MCF 10A (cell line): Measurements from ENCODE around the gene TREM1. TPM values are rescaled to one million over a fixed set of nuclear protein-coding genes. Genes with fewer than 3 reads are reported as not detected.

Experiments
- BruUV-seq: library from RNA; stranded (reverse); fragments of 400-500 nt; replicated peaks from 2 replicates; lab custom pipeline; 2021; lab: Mats Ljungman, UMichigan
- CTCF ChIA-PET: fragments of 300-600 bp; sonication (Branson Sonifier 250); formaldehyde crosslinking; extraction: SDS; loops from one replicate; lab custom pipeline; 2021; ENCODE audit warnings: antibody characterized with exemption, inconsistent platforms; lab: Yijun Ruan, JAX
- POLR2A ChIA-PET: fragments of 300-600, 350-650 bp; sonication (Branson Sonifier 250); formaldehyde crosslinking; extraction: SDS; loops from one replicate; lab custom pipeline; 2020; ENCODE audit warnings: antibody characterized with exemption, inconsistent platforms; lab: Yijun Ruan, JAX
- DNase-seq: peaks from one replicate; pipeline ENCODE4 v3.0.0-alpha.2; 2018; ENCODE audit not compliant: unreplicated experiment
- H3K27ac Mint-ChIP-seq: one replicate; pipeline ENCODE4 v1.8.0; 2022; ENCODE audit warnings: mild to moderate bottlenecking, low read depth, mixed read lengths; ENCODE audit not compliant: unreplicated experiment
- H3K27me3 Mint-ChIP-seq: one replicate; pipeline ENCODE4 v1.8.0; 2022; ENCODE audit warnings: mixed read lengths; ENCODE audit not compliant: insufficient read depth, unreplicated experiment
- H3K36me3 Mint-ChIP-seq: one replicate; pipeline ENCODE4 v1.8.0; 2022; ENCODE audit warnings: mild to moderate bottlenecking, moderate library complexity, mixed read lengths; ENCODE audit not compliant: insufficient read depth, unreplicated experiment
- H3K4me1 Mint-ChIP-seq: one replicate; pipeline ENCODE4 v1.8.0; 2022; ENCODE audit warnings: mixed read lengths; ENCODE audit not compliant: insufficient read depth, unreplicated experiment
- H3K4me3 Mint-ChIP-seq: one replicate; pipeline ENCODE4 v1.8.0; 2022; ENCODE audit warnings: mild to moderate bottlenecking, moderate library complexity, mixed read lengths; ENCODE audit not compliant: unreplicated experiment
- H3K9me3 Mint-ChIP-seq: one replicate; pipeline ENCODE4 v1.8.0; 2022; ENCODE audit warnings: mixed read lengths; ENCODE audit not compliant: unreplicated experiment
- intact Hi-C: fragments of 100-400 bp; cut with micrococcal nuclease; formaldehyde crosslinking; loops from 2 replicates; pipeline ENCODE4 v1.14.1; 2022
- total RNA-seq: library from RNA; stranded (reverse); gene quantifications from 2 replicates; pipeline ENCODE4 v1.2.3, GENCODE V29; 2022
- TF ChIP-seq, protein P1 (sequence below): fragments of 200-600 bp; IDR thresholded peaks from one replicate; pipeline ENCODE4 v1.8.0; 2022; ENCODE audit warnings: antibody characterized with exemption, mild to moderate bottlenecking; ENCODE audit not compliant: unreplicated experiment

Gene TREM1
- total RNA-seq, 1 experiment from 2014 or later = 9.9 TPM

DNA sequence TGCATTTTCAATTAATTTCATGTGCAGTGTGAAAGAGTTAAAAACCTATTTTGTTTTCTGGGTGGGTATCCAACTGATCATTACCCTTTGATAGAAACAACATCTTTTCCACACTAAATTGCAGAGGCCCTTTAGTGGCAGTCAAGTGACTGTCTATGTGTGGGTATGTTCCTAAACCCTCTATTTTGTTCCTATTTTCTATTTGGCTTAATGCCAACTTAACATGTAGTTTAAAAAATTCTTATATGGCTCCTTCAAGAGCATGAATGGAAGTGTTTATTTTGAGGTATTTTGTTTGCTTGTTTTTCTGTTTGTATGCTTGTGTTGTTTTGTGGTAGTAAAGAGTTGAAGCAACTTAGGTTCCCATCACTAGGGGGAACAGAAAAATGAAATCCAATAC, 19.9 kb downstream of the TREM1 start:
- ChIA-PET CTCF (no interaction called here), POLR2A (no interaction called here)
- H3K4me1 Mint-ChIP-seq = no peaks in the 10 kb centered on the region
- no peak overlapping the region for H3K4me3 Mint-ChIP-seq
- DNase-seq = no peak
- H3K27me3 Mint-ChIP-seq = no peaks in the 10 kb centered on the region
- TF ChIP-seq, protein P1, sequence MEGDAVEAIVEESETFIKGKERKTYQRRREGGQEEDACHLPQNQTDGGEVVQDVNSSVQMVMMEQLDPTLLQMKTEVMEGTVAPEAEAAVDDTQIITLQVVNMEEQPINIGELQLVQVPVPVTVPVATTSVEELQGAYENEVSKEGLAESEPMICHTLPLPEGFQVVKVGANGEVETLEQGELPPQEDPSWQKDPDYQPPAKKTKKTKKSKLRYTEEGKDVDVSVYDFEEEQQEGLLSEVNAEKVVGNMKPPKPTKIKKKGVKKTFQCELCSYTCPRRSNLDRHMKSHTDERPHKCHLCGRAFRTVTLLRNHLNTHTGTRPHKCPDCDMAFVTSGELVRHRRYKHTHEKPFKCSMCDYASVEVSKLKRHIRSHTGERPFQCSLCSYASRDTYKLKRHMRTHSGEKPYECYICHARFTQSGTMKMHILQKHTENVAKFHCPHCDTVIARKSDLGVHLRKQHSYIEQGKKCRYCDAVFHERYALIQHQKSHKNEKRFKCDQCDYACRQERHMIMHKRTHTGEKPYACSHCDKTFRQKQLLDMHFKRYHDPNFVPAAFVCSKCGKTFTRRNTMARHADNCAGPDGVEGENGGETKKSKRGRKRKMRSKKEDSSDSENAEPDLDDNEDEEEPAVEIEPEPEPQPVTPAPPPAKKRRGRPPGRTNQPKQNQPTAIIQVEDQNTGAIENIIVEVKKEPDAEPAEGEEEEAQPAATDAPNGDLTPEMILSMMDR = no peak
- H3K9me3 Mint-ChIP-seq = peaks cover 7% of the 10 kb centered on the region
- intact Hi-C loops = no loop called here
- H3K27ac Mint-ChIP-seq = no peak overlapping the region
- no peaks in the 10 kb centered on the region for H3K36me3 Mint-ChIP-seq
- no TSS peak for BruUV-seq

DNA sequence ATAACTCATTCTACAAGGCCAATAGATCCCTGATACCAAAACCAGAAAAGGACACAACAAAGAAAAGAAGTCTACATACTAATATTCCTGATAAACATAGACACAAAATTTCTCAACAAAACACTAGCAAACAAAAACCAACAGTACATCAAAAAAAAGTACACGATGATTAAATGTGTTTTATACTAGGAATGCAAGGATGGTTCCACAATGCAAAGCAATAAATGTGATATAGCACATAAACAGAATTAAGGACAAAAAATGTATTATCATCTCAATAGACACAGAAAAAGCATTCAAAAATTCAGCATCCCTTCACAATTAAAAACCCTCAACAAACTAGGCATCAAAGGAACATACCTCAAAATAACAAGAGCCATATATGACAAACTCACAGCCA, 23.2 kb downstream of the TREM1 start:
- ChIA-PET CTCF (interaction anchor here (0.6 kb wide), 1 partner anchor 105 kb away, joined by 3 read pairs; no protein-coding TSS in a partner anchor), POLR2A (no interaction called here)
- no TSS peak for BruUV-seq
- Mint-ChIP-seq H3K4me1 (no peaks in the 10 kb centered on the region), H3K27me3 (peaks cover 12% of the 10 kb centered on the region), H3K27ac (no peak overlapping the region), H3K9me3 (peaks cover 16% of the 10 kb centered on the region), H3K36me3 (no peaks in the 10 kb centered on the region), H3K4me3 (no peak overlapping the region)
- TF ChIP-seq, protein P1 = no peak
- no peak for DNase-seq
- intact Hi-C loops = no loop called here

DNA sequence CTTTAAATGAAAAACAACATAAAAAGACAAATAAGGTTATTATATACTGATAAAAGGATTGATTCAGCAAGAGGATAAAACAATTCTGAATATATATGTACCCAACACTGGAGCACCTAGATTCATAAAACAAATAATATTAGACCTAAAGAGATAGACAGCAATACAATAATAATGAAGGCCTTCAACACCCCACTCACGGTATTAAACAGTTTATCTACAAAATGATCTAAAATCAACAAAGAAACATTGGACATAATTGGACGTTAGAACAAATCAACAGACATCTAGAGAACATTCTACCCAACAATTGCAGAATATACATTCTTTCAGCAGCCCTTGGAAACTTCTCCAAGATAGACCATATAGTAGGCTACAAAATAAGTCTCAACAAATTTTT, 24.1 kb downstream of the TREM1 start:
- Mint-ChIP-seq H3K4me3 (no peak overlapping the region), H3K36me3 (no peaks in the 10 kb centered on the region), H3K27ac (no peak overlapping the region), H3K27me3 (peaks cover 12% of the 10 kb centered on the region), H3K9me3 (peaks cover 16% of the 10 kb centered on the region), H3K4me1 (peaks cover 7% of the 10 kb centered on the region)
- no peak for DNase-seq
- TF ChIP-seq, protein P1 = no peak
- intact Hi-C loops = no loop called here
- ChIA-PET POLR2A (no interaction called here), CTCF (no interaction called here)
- no TSS peak for BruUV-seq

DNA sequence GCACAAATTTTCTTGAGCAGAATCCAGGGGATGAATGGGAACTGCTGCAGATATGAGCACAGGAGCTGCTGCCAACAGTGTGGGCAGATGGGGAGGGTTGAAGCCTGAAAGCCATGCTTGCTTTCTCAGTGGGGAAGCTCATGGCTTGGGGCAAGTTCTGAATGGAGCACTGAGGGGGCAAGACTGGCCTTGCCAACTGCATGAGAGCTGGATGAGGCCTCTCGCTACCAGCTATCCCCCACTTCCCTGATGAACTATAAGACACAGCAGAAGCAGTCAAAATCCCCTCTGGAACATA, 28.3 kb downstream of the TREM1 start:
- no peak overlapping the region for H3K27ac Mint-ChIP-seq

More for the DNA sequence above, 28.3 kb downstream of the TREM1 start:
- Mint-ChIP-seq H3K4me3 (no peak overlapping the region), H3K36me3 (no peaks in the 10 kb centered on the region), H3K9me3 (peaks cover 16% of the 10 kb centered on the region), H3K4me1 (peaks cover 19% of the 10 kb centered on the region), H3K27me3 (peaks cover 12% of the 10 kb centered on the region)
- no peak for DNase-seq
- ChIA-PET CTCF (no interaction called here), POLR2A (no interaction called here)
- intact Hi-C loops = no loop called here
- TF ChIP-seq, protein P1 = no peak
- BruUV-seq = no TSS peak
